ENCODE results near the gene COG5. TPM values are rescaled to one million over a fixed set of nuclear protein-coding genes. Genes with fewer than 3 reads are reported as not detected.

The COG5 gene
- total RNA-seq, 2 experiments from 2014 or later: 38.9 to 40.7 TPM

DNA sequence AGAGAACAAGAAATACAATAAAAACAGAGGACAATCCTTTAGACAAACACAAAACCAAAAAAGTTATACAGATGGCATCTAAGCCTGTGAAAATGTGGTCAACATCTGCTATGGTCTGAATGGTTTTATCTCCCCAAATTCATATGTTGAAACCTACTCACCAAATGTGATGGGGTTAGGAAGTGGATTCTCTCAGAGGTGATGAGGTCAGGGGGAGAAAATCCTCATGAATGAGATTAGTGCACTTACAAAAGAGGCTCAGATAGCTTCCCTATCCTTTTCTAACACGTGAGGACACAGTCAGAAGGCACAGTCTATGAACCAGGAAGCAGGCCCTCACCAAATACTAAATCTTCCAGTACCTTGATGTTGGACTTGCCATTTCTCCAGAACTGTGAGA is 241.7 kb downstream of the COG5 start:
- H3K9me3 Mint-ChIP-seq: peaks cover 1% of the 10 kb centered on the region
- no peak overlapping the region for H3K27ac Mint-ChIP-seq
- H3K4me3 Mint-ChIP-seq: no peak overlapping the region
- H3K36me3 Mint-ChIP-seq: peaks cover 20% of the 10 kb centered on the region
- peaks cover 1% of the 10 kb centered on the region for H3K4me1 Mint-ChIP-seq (ENCODE audit: low read depth)
- DNase-seq: no peak
- H3K27me3 Mint-ChIP-seq: no peaks in the 10 kb centered on the region
- POLR2A ChIA-PET: no interaction called here
- CTCF ChIA-PET: no interaction called here
- intact Hi-C loops (cut with micrococcal nuclease): no loop called here

DNA sequence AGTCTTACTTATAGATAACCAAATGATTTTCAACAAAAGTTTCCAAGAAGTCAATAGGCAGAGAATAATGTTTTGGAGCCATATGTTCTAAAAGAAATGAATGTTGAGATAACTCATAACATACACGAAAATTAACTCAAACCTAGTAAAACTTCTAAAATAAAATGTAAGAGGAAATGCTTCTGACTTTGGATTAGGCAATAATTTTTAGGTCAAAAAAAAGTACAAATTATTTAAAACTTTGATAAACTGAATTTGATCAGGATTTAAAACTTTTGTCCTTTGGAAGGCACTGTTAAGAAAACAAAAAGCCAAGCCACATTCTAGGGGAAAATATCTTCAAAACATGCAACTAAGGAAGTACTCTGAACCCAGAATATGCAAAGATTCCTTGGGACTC is 242.1 kb downstream of the COG5 start:
- POLR2A ChIA-PET: no interaction called here
- Mint-ChIP-seq H3K9me3 (no peaks in the 10 kb centered on the region), H3K36me3 (peaks cover 20% of the 10 kb centered on the region), H3K4me1 (ENCODE audit: low read depth) (peaks cover 1% of the 10 kb centered on the region), H3K27ac (no peak overlapping the region), H3K4me3 (no peak overlapping the region), H3K27me3 (no peaks in the 10 kb centered on the region)
- CTCF ChIA-PET: no interaction called here
- intact Hi-C loops (cut with micrococcal nuclease): no loop called here
- DNase-seq: no peak

DNA sequence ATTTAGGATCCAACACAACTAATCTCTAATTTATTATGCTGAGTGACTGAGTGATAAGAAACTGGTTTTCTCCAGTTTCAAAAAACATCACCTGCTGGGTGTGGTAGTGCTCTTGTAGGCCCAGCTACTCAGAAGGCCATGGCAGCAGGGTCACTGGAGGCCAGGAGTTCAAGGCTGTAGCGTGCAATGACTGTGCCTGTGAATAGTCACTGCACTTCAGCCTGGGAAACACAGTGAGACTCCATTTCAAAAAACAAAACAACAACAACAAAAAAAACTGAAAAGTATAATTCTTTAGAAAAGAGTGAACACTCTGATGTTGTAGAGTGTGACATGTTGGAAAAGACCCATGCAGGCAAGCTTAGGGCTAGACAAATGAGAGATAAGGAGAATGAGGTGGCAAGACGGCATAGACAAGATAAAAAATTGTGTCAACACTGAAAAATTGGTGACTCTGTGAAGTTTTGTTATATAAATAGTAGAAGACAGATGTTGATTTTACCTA is 243.9 kb downstream of the COG5 start:
- ChIA-PET CTCF (no interaction called here), POLR2A (no interaction called here)
- Mint-ChIP-seq H3K27ac (no peak overlapping the region), H3K36me3 (peaks cover 22% of the 10 kb centered on the region), H3K4me3 (no peak overlapping the region), H3K4me1 (ENCODE audit: low read depth) (no peaks in the 10 kb centered on the region), H3K9me3 (no peaks in the 10 kb centered on the region), H3K27me3 (no peaks in the 10 kb centered on the region)
- no peak for DNase-seq
- intact Hi-C loops (cut with micrococcal nuclease): no loop called here

- no peaks in the 10 kb centered on the region for H3K4me1 Mint-ChIP-seq (ENCODE audit: low read depth)
- H3K27me3 Mint-ChIP-seq: no peaks in the 10 kb centered on the region
- POLR2A ChIA-PET: no interaction called here
- no peak overlapping the region for H3K27ac Mint-ChIP-seq
- no peaks in the 10 kb centered on the region for H3K9me3 Mint-ChIP-seq
- H3K4me3 Mint-ChIP-seq: no peak overlapping the region
- no peak for DNase-seq
- H3K36me3 Mint-ChIP-seq: peaks cover 22% of the 10 kb centered on the region
- intact Hi-C loops (cut with micrococcal nuclease): no loop called here
- CTCF ChIA-PET: no interaction called here
These were observed 245.1 kb downstream of the COG5 start for GRCh38 chr7:107318523-107319160.

GRCh38 chr7:107315716-107316220 is 248.0 kb downstream of the COG5 start:
- H3K36me3 Mint-ChIP-seq: peaks cover 11% of the 10 kb centered on the region
- intact Hi-C loops (cut with micrococcal nuclease): no loop called here
- ChIA-PET POLR2A (no interaction called here), CTCF (no interaction called here)
- no peak for DNase-seq
- H3K9me3 Mint-ChIP-seq: no peaks in the 10 kb centered on the region
- H3K4me1 Mint-ChIP-seq (ENCODE audit: low read depth): peaks cover 6% of the 10 kb centered on the region
- no peaks in the 10 kb centered on the region for H3K27me3 Mint-ChIP-seq
- no peak overlapping the region for H3K27ac Mint-ChIP-seq
- H3K4me3 Mint-ChIP-seq: no peak overlapping the region

GRCh38 chr7:107313355-107313754 is 250.4 kb downstream of the COG5 start:
- H3K9me3 Mint-ChIP-seq: no peaks in the 10 kb centered on the region
- intact Hi-C loops (cut with micrococcal nuclease): no loop called here
- no peaks in the 10 kb centered on the region for H3K27me3 Mint-ChIP-seq
- H3K4me3 Mint-ChIP-seq: no peak overlapping the region
- POLR2A ChIA-PET: no interaction called here
- CTCF ChIA-PET: no interaction called here
- DNase-seq: no peak
- peaks cover 6% of the 10 kb centered on the region for H3K4me1 Mint-ChIP-seq (ENCODE audit: low read depth)
- peaks cover 10% of the 10 kb centered on the region for H3K36me3 Mint-ChIP-seq
- H3K27ac Mint-ChIP-seq: no peak overlapping the region

GRCh38 chr7:107312418-107312817 is 251.3 kb downstream of the COG5 start:
- no peak overlapping the region for H3K4me3 Mint-ChIP-seq
- ChIA-PET CTCF (no interaction called here), POLR2A (no interaction called here)
- no peak for DNase-seq
- peaks cover 6% of the 10 kb centered on the region for H3K4me1 Mint-ChIP-seq (ENCODE audit: low read depth)
- intact Hi-C loops (cut with micrococcal nuclease): no loop called here
- no peak overlapping the region for H3K27ac Mint-ChIP-seq
- H3K27me3 Mint-ChIP-seq: no peaks in the 10 kb centered on the region
- peaks cover 10% of the 10 kb centered on the region for H3K36me3 Mint-ChIP-seq
- H3K9me3 Mint-ChIP-seq: no peaks in the 10 kb centered on the region

- CTCF ChIA-PET: no interaction called here
- Mint-ChIP-seq H3K27ac (no peak overlapping the region), H3K4me3 (no peak overlapping the region), H3K27me3 (no peaks in the 10 kb centered on the region), H3K9me3 (no peaks in the 10 kb centered on the region), H3K36me3 (peaks cover 4% of the 10 kb centered on the region), H3K4me1 (ENCODE audit: low read depth) (peaks cover 8% of the 10 kb centered on the region)
- DNase-seq: no peak
- POLR2A ChIA-PET: no interaction called here
- intact Hi-C loops (cut with micrococcal nuclease): no loop called here
These were observed 254.4 kb downstream of the COG5 start for GRCh38 chr7:107309296-107309695.

GRCh38 chr7:107304636-107305035 is 259.1 kb downstream of the COG5 start:
- Mint-ChIP-seq H3K27ac (no peak overlapping the region), H3K27me3 (no peaks in the 10 kb centered on the region), H3K4me1 (ENCODE audit: low read depth) (peaks cover 2% of the 10 kb centered on the region), H3K4me3 (no peak overlapping the region), H3K36me3 (no peaks in the 10 kb centered on the region), H3K9me3 (no peaks in the 10 kb centered on the region)
- intact Hi-C loops (cut with micrococcal nuclease): no loop called here
- DNase-seq: no peak
- CTCF ChIA-PET: no interaction called here
- POLR2A ChIA-PET: interaction anchor here (0.6 kb wide), 1 partner anchor 19 kb away, joined by 3 read pairs; no protein-coding TSS in a partner anchor

GRCh38 chr7:107304063-107304462 is 259.7 kb downstream of the COG5 start:
- H3K27ac Mint-ChIP-seq: no peak overlapping the region
- no peaks in the 10 kb centered on the region for H3K36me3 Mint-ChIP-seq
- peaks cover 2% of the 10 kb centered on the region for H3K4me1 Mint-ChIP-seq (ENCODE audit: low read depth)
- POLR2A ChIA-PET: no interaction called here
- H3K9me3 Mint-ChIP-seq: no peaks in the 10 kb centered on the region
- intact Hi-C loops (cut with micrococcal nuclease): no loop called here
- H3K27me3 Mint-ChIP-seq: no peaks in the 10 kb centered on the region
- CTCF ChIA-PET: no interaction called here
- DNase-seq: no peak
- no peak overlapping the region for H3K4me3 Mint-ChIP-seq

GRCh38 chr7:107302250-107302847 is 261.4 kb downstream of the COG5 start:
- Mint-ChIP-seq H3K4me1 (ENCODE audit: low read depth) (peaks cover 2% of the 10 kb centered on the region), H3K4me3 (no peak overlapping the region), H3K27ac (no peak overlapping the region), H3K9me3 (no peaks in the 10 kb centered on the region), H3K36me3 (peaks cover 5% of the 10 kb centered on the region), H3K27me3 (no peaks in the 10 kb centered on the region)
- ChIA-PET POLR2A (no interaction called here), CTCF (interaction anchor here (0.8 kb wide), 1 partner anchor 10 kb away, joined by 3 read pairs; no protein-coding TSS in a partner anchor)
- no peak for DNase-seq
- intact Hi-C loops (cut with micrococcal nuclease): no loop called here

GRCh38 chr7:107294182-107294581 is 269.5 kb downstream of the COG5 start:
- no peak for DNase-seq
- Mint-ChIP-seq H3K36me3 (peaks cover 28% of the 10 kb centered on the region), H3K4me3 (no peak overlapping the region), H3K4me1 (ENCODE audit: low read depth) (no peaks in the 10 kb centered on the region), H3K27ac (no peak overlapping the region), H3K27me3 (no peaks in the 10 kb centered on the region), H3K9me3 (no peaks in the 10 kb centered on the region)
- ChIA-PET CTCF (no interaction called here), POLR2A (no interaction called here)
- intact Hi-C loops (cut with micrococcal nuclease): no loop called here

DNA sequence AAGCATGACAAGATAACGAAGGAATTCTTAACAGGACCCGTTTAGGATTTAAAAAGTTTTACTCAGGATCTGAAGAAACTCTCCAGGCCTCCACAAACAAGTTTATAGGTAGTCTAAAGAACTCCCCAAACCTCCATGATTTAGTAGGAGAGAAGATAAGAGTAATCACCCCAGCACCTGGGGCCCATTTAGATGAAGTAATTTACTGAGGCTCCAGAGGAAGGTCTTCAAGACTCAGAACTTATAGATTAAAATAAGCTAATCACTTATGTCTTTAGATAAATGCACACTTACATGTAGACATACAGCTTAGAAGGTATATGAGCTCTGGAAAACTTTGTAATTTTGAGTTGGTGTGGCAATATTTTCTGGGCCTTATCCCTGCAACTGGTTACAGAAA is 271.1 kb downstream of the COG5 start:
- Mint-ChIP-seq H3K27me3 (no peaks in the 10 kb centered on the region), H3K4me1 (ENCODE audit: low read depth) (no peaks in the 10 kb centered on the region), H3K4me3 (no peak overlapping the region), H3K27ac (no peak overlapping the region), H3K36me3 (peaks cover 24% of the 10 kb centered on the region), H3K9me3 (no peaks in the 10 kb centered on the region)
- POLR2A ChIA-PET: no interaction called here
- DNase-seq: no peak
- CTCF ChIA-PET: interaction anchor here (1.1 kb wide), 1 partner anchor 9 kb away, joined by 3 read pairs; no protein-coding TSS in a partner anchor
- intact Hi-C loops (cut with micrococcal nuclease): no loop called here
